COR-L47 (cell line): ENCODE results near the gene CNBD2.
A peak's percentile ranks its signal among the peaks of the same experiment; 100 is the strongest.
"Not testable (repeated sequence)": the region's sequence is repeated elsewhere in the genome, so short reads cannot be mapped to it uniquely, and the experiment has no call there.

ENCODE experiments used
- DNase-seq: peaks from one replicate; lab custom pipeline; 2025; lab: John Stamatoyannopoulos, UW

Gene CNBD2

GRCh38 chr20:36026131-36026530 lies 57.7 kb downstream of the CNBD2 start:
- not testable (repeated sequence) for DNase-seq

GRCh38 chr20:36028106-36028808 lies 59.9 kb downstream of the CNBD2 start:
- DNase-seq = no peak

GRCh38 chr20:36030149-36030548 lies 61.8 kb downstream of the CNBD2 start:
- no peak for DNase-seq

- DNase-seq = no peak
Observed at GRCh38 chr20:36031806-36032205, 63.4 kb downstream of the CNBD2 start.

- no peak for DNase-seq
Observed at GRCh38 chr20:36034875-36035274, 66.5 kb downstream of the CNBD2 start.

- no peak for DNase-seq
Observed at GRCh38 chr20:36035745-36036144, 67.4 kb downstream of the CNBD2 start.

GRCh38 chr20:36036688-36037087 lies 68.3 kb downstream of the CNBD2 start:
- no peak for DNase-seq

GRCh38 chr20:36040571-36040970 lies 72.2 kb downstream of the CNBD2 start:
- no peak for DNase-seq

- no peak for DNase-seq
Observed at GRCh38 chr20:36043441-36043840, 75.1 kb downstream of the CNBD2 start.

- DNase-seq = no peak
Observed at GRCh38 chr20:36043892-36044515, 75.6 kb downstream of the CNBD2 start.

- DNase-seq = no peak
Observed at GRCh38 chr20:36045373-36045714, 77.0 kb downstream of the CNBD2 start.

GRCh38 chr20:36046073-36046798 lies 77.8 kb downstream of the CNBD2 start:
- not testable (repeated sequence) for DNase-seq

GRCh38 chr20:36049408-36049807 lies 81.0 kb downstream of the CNBD2 start:
- DNase-seq = not testable (repeated sequence)

- peak; percentile 90 for DNase-seq
Observed at GRCh38 chr20:36050436-36051317, 82.3 kb downstream of the CNBD2 start.

GRCh38 chr20:36051318-36052116 lies 83.1 kb downstream of the CNBD2 start:
- no peak for DNase-seq

GRCh38 chr20:36052117-36052513 lies 83.7 kb downstream of the CNBD2 start:
- DNase-seq = no peak

- not testable (repeated sequence) for DNase-seq
Observed at GRCh38 chr20:36053863-36054518, 85.6 kb downstream of the CNBD2 start.

GRCh38 chr20:36055145-36055544 lies 86.8 kb downstream of the CNBD2 start:
- DNase-seq = no peak

- no peak for DNase-seq
Observed at GRCh38 chr20:36060676-36061075, 92.3 kb downstream of the CNBD2 start.

- no peak for DNase-seq
Observed at GRCh38 chr20:36061754-36062153, 93.4 kb downstream of the CNBD2 start.

- DNase-seq = no peak
Observed at GRCh38 chr20:36062799-36063198, 94.4 kb downstream of the CNBD2 start.
